Measurements from ENCODE around the gene TM7SF2.
A peak's percentile ranks its signal among the peaks of the same experiment; 100 is the strongest.

The TM7SF2 gene

DNA sequence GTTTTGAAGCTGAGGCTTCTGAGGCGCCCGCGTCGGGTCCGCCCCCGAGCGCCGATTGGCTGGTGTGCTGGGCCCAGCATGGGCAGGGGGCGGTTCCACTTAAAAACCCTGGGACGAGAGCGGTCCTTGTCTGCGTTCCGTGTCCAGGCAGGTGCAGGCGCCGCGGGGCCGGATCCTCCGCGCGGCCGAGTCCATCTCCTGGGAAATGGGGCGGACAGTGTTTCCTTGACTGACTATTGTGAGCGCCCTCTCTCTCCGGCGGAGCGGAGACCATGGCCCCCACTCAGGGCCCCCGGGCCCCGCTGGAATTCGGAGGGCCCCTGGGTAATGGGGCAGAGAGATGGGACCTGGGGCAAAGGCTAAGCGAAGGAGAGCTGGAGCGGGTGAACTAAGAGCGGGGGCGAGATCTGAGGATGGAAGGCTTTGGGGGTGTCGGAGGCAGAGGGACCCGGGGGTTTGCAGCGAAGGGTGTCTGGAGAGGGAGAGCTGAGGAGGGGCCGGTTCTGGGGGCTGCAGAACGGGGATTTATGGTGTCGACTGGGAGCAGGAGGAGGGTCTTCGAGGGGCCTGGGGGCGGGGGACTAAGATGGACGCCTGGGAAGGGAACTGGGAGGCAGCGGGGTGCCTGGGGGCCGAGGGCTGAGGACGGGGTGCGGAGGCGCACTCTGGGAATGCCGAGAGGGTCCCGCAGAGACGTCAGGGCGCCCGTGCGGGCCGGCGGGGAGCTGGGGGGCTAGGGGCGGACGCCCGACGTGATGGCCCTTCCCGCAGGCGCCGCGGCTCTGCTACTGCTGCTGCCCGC, at the start of gene TM7SF2:
TSS of gene TM7SF2 (plus strand) at position 129 of the 802 bp plus-strand sequence. CDS start at position 273, 144 bp downstream.
- DNase-seq: peak; percentile 85 to 94 (median 88)

DNA sequence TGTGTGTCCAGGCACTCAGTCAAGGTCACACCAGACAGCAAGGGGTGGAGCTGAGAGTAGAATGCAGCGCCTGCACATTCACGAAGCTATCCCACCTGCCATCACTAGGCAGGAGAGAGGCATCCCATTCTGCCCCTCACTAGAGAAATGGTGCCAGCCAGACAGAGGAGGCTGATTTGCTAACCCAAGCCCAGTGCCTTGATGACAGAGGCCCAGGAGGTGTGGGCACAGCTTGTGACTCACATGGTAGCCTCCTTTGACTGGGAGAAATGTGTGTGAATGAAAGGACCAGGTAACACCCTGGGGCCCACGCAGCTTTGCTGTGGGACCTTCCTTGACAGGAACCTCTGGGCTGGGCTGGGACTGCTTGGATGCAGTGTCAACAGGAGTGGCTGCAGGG, 48.1 kb upstream of the TM7SF2 start:
- DNase-seq: no peak

DNA sequence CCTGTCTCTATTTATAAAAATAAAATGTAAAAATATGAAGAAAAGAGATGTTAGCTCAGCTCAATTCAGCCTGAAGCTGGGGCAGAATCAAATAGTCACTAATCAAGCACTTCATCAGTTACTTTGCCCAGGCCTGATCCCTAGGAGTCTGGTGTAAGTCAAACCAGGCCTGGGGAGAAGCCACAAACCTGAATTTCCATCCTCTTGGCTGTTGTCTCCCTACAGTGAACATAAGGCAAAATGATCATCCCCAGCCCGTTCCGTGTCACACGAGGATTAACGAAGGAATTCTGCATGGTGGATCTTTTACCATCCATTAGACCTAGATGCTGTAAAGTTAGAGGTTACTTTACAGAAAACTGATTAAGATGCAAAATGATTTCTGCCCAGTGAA, 46.8 kb upstream of the TM7SF2 start:
- DNase-seq: no peak

- DNase-seq: no peak
Measured at GRCh38 chr11:65065851-65066250, 45.8 kb upstream of the TM7SF2 start.

- no peak for DNase-seq
Measured at GRCh38 chr11:65066315-65066714, 45.4 kb upstream of the TM7SF2 start.

GRCh38 chr11:65066805-65067291, 44.8 kb upstream of the TM7SF2 start:
- DNase-seq: no peak

DNA sequence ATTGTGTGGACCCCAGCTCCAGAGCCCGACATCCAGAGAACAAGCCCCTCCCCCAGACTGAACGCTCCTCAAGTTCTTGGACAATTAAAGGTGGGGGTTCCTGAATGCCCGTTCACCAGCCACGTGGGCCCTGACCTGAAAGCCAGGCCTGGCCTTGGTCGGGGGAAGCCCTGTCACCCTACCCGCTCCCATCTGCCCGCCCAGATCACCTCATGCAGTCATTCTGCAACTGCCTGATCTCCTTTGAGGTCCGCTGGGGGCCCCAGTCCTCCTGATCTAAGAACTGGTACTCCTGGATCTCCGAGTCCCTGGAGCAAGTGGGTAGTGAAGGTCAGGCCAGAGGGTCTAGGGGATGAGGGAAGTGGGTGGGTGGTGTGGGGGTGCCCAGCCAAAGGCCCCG, 44.2 kb upstream of the TM7SF2 start:
- DNase-seq: no peak

DNA sequence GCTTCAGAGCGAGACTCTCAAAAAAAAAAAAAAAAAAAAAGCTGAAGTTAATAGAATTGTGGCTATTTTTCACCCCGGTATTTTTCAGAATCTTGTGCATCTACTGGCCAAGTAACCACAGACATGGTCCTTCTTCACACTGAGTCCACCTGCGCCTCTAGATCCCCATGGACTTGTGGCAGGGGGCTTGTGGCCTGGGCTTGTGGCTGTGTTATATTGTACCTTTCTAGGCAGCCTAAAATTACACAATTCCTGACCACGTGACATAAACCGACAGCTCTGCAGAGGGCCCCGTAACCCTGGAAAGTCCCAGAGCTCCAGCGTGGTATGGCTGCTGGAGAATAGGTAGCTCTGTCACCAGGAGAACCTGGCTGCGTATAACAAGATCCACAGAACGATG, 42.5 kb upstream of the TM7SF2 start:
- DNase-seq: no peak

DNA sequence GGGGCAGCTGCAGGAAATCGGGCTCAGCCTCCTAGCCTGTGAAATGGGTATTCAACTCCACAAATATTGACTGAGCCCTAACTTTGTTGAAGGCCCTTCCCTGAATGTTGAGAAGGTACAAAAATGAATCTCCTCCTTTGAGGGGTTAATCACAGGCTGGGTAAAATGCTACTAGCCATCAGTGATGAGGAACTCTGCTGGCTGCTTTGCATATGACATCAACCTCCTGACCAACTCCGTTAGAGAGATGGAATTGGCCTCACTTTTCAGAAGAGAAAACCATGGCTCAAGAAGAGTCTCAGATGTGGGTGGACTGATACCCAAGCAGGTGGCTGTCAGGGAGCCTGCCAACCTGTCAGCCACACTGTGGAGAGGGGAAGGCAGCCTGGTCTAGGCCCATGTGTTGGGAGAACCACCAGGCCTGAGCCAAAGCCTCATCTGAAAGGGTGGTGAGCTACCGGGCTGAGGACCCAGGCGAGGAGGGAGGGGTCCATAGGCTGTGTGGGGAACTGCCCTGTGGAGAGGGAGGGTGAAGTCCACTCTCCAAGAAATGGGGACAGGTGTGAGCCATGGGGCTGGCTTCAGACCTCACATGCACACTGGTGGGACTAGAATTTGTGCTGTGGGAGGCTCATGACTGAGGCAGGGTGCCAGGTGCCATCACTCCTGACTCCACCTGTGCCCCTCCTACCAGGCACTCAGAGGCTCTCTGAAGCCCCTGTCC, 39.6 kb upstream of the TM7SF2 start:
- no peak for DNase-seq

DNA sequence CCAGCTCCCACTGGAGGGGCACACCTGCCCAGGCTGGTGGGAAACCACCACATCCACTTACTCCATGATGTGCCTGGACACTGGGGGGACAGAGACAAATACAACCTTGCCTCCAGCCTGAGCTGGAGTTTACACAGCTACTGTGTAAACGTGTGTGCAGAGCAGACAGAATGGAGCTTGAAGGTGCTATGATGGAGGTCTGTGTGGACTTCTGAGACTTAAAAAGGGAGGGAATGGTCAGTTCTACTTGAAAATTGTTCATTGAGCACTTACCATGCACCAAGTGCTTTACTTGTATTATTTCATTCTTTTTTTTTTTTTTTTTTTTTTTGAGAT, 39.1 kb upstream of the TM7SF2 start:
- no peak for DNase-seq

GRCh38 chr11:65077451-65077850, 34.2 kb upstream of the TM7SF2 start:
- no peak for DNase-seq

- peak; percentile 30 to 74 (median 52) for DNase-seq
Measured at GRCh38 chr11:65078151-65078550, 33.5 kb upstream of the TM7SF2 start.

DNA sequence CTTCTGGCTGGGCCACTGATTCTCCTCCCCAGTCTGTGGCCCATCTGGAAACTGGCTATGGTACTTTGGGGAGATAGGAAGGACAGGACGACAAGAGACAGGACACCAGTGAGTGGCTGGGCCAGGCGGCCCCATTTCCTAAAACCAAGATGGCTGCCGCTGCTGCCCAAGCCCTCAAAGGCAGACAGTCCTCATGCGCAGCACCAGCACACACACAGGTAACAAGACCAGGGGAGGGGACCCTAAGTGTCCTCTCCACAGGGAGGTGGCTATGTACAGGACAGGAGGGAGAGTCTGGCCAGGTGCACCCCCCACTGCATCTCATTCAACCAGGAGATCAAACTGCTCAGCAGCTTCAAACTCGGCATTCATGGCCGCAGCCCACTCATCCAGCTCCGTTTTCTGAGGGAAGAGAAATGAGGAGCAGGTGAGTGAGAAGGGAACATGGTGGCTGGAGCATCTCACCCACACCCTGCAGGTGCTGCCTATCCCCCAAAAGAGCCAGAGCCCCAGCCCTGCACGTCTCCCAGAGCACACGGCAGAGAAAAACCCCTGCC, 32.8 kb upstream of the TM7SF2 start:
- no peak for DNase-seq

DNA sequence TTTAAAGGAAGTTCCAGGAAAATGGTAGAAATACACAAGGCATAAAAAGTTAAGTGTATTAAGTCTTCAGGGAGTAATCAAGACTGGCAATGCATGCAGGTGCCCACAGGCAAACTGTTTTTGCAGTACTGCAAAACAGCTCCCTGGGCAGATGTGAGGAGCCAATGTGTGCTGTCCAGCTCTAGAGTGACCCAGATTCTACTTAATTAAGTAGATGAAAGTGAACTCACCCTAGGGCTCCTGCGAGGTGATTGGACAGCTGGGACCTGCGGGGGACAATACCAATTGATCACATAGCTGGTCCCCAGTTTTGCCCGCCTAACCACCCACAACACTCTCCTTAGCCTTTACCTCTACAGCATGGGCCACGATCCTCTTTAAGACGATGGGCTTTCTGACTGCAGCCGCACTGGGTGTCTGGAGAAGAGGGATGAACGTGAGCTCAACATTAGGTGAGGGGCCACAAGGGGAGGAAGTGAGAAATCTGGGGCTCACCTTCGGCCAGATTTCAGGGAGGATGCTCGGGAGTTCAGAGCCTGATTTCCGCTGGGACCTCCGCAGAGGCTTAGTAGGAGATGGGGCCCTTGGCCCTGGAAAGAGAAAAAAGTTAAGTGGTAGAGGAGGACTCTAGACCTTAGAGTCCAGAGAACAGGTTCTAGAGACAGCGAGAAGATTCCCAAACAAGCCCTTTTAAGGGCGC, 28.4 kb upstream of the TM7SF2 start:
- no peak for DNase-seq

- peak; percentile 90 to 97 (median 92) for DNase-seq
Measured at GRCh38 chr11:65083834-65084597, 27.7 kb upstream of the TM7SF2 start, which contains the start of the genes CDCA5 and ZFPL1. Gene CDCA5 (minus strand): TSS chr11:65084040. CDS start chr11:65083978, 62 bp downstream. Gene ZFPL1 (plus strand): TSS chr11:65084222. CDS start chr11:65084699, 477 bp downstream.

- no peak for DNase-seq
Measured at GRCh38 chr11:65084598-65085375, 26.9 kb upstream of the TM7SF2 start.

- DNase-seq: no peak
Measured at GRCh38 chr11:65085446-65085845, 26.2 kb upstream of the TM7SF2 start.

GRCh38 chr11:65086809-65087208, 24.9 kb upstream of the TM7SF2 start:
- no peak for DNase-seq

DNA sequence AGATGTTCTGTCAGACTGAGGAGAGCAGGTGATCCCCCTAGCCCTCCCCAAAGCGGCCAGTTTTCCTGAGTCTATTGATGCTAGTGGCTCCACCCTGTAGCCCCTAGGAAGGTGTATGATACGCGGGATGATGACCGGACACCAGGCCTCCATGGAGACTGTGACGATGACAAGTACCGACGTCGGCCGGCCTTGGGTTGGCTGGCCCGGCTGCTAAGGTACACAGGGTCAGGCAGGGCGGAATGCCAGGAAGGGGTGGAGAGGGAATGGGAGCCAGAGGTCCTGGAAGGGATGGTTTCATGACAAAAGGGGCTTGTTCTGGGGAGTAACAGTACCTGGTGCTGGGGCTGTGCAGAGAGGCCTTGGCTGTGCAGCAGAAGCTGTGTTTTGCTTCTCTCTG, 24.5 kb upstream of the TM7SF2 start:
- no peak for DNase-seq

DNA sequence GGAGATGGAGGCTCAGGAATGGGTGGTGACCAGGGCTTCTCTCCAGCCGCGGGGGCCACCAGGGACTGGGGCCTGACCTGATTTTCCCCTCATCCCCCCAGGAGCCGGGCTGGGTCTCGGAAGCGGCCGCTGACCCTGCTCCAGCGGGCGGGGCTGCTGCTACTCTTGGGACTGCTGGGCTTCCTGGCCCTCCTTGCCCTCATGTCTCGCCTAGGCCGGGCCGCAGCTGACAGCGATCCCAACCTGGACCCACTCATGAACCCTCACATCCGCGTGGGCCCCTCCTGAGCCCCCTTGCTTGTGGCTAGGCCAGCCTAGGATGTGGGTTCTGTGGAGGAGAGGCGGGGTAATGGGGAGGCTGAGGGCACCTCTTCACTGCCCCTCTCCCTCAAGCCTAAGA, 23.8 kb upstream of the TM7SF2 start:
- DNase-seq: no peak

DNA sequence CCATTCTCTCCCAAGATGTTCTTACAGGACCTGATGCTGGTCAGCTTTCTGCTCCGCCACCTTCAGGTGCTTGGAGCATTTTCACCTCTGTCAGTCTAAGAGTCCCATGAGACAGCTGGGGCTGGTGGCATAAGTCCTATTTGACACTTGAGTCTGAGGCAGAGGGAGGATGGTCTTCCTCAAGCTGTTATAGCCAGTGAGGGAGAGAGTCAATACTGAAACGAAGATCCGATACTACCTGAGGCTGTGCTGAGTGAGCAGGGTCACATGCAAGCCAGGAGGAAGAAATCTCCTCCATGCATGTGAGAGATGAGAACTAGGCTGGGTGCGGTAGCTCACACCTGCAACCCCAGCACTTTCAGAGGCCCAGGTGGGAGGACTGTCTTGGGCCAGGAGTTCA, 22.1 kb upstream of the TM7SF2 start:
- no peak for DNase-seq

DNA sequence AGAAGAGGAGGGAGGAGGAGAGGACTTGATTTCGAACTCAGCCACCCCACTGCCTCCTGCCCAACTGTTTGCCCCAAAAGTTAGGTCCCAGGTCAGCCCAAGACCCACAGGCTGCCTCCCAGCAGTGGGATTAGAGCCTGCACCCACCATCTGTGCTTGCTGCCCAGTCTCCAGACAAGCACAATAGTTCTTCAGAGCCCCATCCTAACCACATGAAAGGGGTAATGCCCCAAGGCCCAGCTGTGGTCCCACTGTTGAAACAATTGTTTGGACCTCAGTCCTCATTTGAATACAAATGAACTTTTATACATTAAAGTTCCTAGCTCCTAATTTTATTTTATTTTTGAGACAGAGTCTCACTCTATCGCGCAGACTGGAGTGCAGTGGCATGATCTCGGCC, 21.0 kb upstream of the TM7SF2 start:
- DNase-seq: no peak

Data from stimulated activated naive CD4-positive, alpha-beta T cell (primary cell).